Fibroblast of villous mesenchyme (primary cell): ENCODE data around the gene ELANE. TPM values are rescaled to one million over a fixed set of nuclear protein-coding genes. Genes with fewer than 3 reads are reported as not detected.

ENCODE experiments used
- DNase-seq: peaks from one replicate; pipeline ENCODE4 v3.0.0-alpha.2; 2010; ENCODE audit warnings: low read depth
- H3K4me3 ChIP-seq: 2 replicates; pipeline ENCODE4 v1.5.1; 2011; ENCODE audit warnings: low read depth, mild to moderate bottlenecking, low read length
- CTCF ChIP-seq: IDR thresholded peaks from 2 replicates; pipeline ENCODE4 v1.5.1; 2012; ENCODE audit warnings: low read depth, mild to moderate bottlenecking, low read length; ENCODE audit not compliant: insufficient read depth
- total RNA-seq: library from RNA; depleted of rRNA; stranded (reverse); fragments of >200 nt; gene quantifications from 2 replicates; pipeline ENCODE4 v1.2.3, GENCODE V29; 2012

ELANE gene
- total RNA-seq, 1 donor: not detected

GRCh38 chr19:825897-826644 lies 26.0 kb upstream of the ELANE start:
- DNase-seq: no peak
- TF ChIP-seq CTCF: no peak
- no peak overlapping the region for H3K4me3 ChIP-seq

GRCh38 chr19:827314-827709 lies 24.8 kb upstream of the ELANE start:
- TF ChIP-seq CTCF: no peak
- no peak overlapping the region for H3K4me3 ChIP-seq
- no peak for DNase-seq

DNA sequence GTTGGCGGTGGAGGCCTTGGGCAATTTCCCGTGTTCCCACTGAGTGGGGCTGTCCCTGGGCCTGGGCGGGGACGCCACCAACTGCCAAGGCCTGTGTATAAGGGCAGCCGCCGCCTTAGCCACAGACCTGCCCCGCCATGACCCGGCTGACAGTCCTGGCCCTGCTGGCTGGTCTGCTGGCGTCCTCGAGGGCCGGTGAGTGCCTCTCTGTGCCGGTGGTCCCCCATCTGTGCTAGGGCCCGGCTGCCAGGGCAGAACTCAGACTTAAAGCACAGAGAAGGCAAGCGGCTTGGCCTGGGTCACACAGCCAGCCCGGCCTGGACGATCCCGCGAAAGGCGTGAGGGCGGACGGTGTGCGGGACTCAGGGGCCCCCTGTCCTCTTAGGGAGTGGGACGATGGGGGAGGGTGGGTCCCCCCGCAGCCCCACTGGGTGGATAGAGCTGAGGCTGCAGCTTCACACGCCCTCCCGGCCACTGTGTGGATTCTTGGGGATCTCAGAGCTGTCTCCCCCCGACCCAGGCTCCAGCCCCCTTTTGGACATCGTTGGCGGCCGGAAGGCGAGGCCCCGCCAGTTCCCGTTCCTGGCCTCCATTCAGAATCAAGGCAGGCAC lies 24.3 kb upstream of the ELANE start, which contains the start of gene AZU1:
Gene AZU1, plus strand, starts transcription at position 128 of the 612 bp plus-strand sequence. Its CDS starts 10 bp downstream, at position 138.
- TF ChIP-seq CTCF: no peak
- no peak for DNase-seq

GRCh38 chr19:829129-829758 lies 22.9 kb upstream of the ELANE start:
- no peak for DNase-seq
- TF ChIP-seq CTCF: no peak
- H3K4me3 ChIP-seq: no peak overlapping the region

More for the DNA sequence above, 24.3 kb upstream of the ELANE start, which contains the start of gene AZU1:
- H3K4me3 ChIP-seq: no peak within 1 kb of the TSS

GRCh38 chr19:831407-832369 lies 20.4 kb upstream of the ELANE start:
- no peak overlapping the region for H3K4me3 ChIP-seq
- no peak for TF ChIP-seq CTCF
- no peak for DNase-seq

DNA sequence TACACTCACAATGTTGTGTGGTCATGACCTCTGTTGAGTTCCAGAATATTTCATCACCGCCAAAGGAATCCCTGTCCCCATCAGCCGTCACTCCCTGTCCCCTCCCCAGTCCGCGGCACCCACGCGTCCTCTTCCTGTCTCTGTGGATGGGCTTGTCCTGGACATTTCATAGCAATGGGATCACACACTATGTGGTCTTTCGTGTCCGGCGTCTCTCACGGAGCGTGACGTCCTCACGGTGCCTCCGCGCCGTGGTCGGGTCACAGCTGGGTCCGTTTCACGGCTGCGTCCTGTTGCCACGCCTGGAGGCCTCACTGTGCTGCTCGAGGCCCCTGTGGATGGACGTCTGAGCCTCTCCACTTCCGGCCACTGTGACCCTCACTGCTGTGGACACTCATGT lies 17.9 kb upstream of the ELANE start:
- no peak overlapping the region for H3K4me3 ChIP-seq
- no peak for DNase-seq
- TF ChIP-seq CTCF: no peak
